GM18508 (cell line): ENCODE results near the gene KMT5B.

Experiments used
- ATAC-seq: cut with Tn5 transposase; IDR thresholded peaks from one replicate; pipeline ENCODE4 v1.9.1; 2021; ENCODE audit warnings: moderate number of reproducible peaks; ENCODE audit not compliant: insufficient read depth, unreplicated experiment

KMT5B gene

DNA sequence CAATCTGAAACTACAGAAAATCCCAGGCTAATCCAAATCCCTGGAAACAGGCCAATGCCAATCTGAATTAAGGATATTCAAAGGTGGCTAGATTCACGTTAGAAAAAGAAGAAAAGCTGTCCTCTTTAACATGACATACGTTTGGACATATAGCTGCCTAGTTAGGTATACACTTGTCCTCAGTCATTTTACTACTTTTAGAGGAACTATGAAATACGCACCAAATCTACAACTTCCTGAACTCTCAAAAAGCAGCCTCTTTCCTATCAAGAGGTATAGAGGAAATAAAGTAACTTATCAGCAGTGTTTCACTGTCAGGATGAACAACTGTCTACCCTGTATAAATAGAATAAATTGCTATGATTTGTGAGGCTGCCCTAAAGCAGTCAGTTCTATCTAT lies 24.0 kb downstream of the KMT5B start:
- ATAC-seq, result no peak

DNA sequence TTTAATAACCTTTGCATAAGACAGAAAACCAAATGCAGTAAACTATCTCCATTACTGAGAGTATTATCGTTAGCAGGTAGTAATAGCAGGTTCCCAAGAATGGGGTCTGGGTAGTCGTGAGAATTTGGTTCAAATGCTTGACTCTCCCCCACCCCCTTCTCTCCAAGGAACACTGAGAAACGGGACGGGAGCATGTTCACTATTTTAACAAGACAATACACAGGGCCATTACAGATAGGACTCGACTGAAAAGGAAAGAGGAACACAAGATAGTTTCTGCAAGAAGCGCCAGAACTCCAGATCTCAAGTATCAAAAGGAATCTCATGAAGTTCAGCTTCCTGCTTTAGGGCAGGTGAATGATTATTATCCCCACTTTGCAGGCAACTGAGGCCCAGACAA lies 27.0 kb downstream of the KMT5B start:
- no peak for ATAC-seq

DNA sequence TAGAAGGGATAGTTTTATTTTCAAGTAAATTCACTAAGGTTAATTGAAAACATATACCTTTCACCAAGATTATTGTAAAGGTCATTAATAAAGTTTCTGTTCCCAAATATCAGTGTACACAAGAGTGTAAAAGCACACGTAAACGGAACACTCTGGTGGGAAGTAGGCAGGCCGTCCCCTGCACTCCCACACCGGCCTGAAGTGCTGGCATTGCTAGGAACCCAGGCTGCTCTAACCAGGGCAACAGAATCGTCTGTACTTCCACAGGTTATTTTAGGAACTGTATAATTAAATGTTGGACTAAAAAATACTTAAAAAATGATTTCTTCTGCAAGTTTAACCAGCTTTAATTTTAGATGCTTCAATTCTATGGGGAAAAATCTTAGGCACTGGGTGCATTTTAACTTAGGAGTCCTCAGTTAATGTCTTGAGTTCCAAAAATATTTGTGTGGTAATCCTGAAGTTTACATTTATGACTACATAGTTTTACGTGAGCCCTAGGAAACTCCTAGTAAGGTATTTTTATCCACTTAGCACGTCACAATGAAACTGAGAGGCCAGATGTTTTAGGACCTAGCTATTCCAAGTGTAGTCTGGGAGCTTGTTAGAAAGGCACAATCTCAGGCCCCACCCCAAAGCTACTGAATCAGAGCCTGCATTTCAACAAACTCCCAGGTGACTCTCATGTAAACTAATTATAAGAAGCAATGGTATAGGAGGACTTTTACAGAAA lies 31.2 kb downstream of the KMT5B start:
- ATAC-seq, result no peak

DNA sequence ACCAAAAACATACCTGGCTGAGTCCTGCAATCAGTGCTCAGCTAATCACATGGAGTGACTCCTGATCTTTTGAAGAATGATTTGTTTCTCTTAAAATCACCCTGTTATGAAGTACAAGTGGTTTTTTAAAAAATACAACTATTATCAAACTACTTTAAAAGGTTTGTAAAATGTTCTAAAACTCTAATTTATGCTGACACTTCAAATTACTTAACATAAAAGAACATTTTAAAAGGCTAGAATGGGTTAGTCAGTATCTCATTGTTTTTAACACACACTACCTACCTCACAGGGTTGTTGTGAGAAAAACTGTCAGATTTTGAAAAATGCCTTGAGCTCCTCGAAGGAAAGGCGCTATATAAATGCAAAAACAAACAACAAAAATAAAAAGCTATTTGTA lies 33.2 kb downstream of the KMT5B start:
- no peak for ATAC-seq

DNA sequence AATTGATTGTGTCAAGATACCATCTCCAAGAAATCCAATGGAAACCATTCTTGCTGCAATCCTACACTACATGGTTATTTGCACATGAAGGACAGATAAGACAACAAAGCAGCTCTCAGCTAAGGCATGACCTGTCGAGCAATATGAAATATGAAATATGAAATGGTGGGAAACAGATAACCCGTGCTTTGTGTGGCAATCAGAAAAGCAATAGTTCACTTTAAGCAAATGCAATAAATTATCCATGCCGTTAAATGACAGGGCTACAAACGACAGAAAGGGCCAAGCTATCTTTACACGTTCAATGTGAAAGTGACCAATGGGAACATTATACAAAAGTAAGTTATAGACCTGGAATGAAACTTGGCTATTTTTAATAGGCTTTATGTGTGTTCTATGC lies 35.2 kb downstream of the KMT5B start:
- no peak for ATAC-seq

DNA sequence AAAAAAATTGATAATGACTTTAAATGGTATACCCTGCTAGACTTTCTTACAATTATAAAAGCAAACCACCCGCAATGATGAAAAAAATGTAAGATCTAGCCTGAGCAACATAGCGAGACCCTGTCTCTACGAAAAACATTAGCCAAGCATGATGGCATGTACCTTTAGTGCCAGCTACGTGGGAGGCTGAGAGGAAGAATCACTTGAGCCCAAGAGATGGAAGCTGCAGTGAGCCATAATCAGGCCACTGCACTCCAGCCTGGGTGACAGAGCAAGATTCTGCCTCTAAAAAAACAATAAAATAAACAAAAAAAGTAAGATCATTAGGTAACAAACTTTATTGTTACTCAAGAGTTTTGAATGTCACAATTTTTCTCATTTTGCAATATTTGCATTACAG lies 39.2 kb downstream of the KMT5B start:
- ATAC-seq, result no peak

DNA sequence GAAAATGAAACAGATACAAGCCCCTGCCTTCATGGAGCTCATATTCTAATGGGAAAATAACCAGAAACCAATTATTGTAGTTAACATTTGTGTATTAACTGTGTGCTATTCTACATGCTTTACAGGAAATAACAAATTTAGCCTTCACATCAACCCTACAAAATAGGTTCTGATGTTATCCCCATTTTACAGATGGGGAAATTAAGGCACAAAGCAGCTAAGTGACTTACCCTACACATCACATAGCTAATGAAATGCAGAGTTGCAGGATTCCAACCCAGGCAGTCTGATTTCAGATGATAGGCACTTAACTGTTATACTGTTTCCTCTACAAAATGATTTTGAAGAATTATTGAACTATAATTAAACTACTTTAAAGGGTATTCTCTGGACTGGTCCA lies 43.7 kb downstream of the KMT5B start:
- no peak for ATAC-seq

DNA sequence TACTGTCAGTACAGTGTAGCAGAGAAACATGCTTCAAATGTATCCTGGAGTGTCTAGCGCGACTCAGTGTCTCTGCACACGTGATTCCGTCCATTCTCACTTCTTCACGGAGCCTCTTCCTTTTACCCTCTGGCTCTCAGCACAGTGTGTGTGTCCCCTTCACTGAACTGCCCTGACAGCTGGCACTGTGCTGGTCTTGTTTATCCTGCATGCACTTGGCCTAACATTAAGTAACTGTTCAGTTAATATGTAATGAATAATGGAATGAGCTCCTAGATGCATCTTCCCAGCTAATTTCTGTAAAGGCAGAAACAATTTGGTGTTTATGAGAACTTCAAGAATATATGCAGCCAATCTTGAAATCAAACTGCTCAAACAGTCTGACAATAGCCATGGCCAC lies 44.4 kb downstream of the KMT5B start:
- no peak for ATAC-seq

DNA sequence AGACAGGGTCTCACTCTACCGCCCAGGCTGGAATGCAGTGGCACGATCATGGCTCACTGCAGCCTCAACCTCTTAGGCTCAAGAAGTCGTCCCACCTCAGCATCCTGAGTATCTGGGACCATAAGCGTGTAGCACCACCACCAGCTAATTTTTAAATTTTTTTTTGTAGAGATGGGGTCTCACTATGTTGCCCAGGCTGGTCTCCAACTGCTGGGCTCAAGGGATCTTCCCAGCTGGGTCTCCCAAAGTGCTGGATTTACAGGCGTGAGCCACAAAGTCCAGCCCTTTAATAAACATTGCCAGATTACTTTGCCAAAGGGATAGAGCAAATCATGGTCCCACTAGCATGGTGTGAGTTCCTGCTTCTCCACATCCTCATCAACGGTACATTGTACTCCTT lies 45.6 kb downstream of the KMT5B start:
- no peak for ATAC-seq

DNA sequence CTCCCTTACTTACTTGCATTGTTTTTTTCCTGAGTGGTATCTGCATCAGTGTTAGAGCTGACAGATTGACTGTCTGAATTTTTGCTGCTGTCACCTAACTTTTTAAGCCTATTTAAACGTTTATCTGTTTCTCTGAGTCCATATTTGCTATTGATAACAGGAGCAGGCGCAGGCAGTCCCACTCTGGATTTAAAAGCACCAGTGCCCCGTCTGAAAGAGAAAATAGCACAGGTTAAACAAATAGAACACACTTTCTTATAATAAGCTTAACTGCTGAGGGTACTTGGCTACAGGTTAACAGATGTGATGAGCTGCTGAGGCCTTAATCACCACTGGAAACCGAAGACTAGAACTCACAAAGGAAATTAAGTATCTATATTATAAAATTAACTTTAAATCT lies 46.1 kb downstream of the KMT5B start:
- ATAC-seq, result no peak

DNA sequence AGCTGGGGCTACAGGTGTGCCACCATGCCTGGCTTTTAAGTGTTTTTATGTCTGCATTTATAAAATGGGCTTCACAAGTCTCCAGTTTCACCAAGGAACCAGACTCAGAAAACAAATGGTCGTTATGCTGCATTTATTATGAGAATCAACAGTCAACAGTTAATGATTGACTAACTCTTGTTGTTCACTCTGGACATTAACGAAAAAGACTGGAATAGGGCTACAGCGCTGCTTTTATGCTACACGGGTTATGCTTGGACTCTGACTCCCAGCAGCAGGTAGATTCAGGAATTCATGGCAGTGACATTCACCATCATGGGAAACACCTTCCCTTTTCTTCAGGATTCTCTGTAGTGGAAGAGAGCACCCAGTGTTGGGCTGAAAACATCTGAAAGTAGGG lies 47.5 kb downstream of the KMT5B start:
- no peak for ATAC-seq

DNA sequence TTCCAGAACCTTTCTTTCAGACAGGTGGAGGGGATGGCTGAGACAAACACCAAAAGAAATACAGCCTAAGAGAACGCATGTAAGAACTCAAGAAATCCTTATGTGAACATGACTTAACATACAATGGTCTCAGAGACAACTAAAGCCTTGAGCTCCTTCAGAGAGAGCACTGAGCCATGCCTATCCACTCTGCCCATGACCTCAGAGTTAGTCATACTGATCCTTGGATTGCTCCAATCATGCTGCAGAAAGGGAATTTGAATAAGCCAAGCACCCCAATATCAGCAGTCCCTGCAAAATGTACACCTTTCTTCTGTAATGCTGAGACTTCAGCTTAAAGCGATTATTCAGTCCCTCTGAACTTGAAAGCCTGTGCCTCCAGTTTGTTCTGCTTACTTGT lies 48.7 kb downstream of the KMT5B start:
- no peak for ATAC-seq

DNA sequence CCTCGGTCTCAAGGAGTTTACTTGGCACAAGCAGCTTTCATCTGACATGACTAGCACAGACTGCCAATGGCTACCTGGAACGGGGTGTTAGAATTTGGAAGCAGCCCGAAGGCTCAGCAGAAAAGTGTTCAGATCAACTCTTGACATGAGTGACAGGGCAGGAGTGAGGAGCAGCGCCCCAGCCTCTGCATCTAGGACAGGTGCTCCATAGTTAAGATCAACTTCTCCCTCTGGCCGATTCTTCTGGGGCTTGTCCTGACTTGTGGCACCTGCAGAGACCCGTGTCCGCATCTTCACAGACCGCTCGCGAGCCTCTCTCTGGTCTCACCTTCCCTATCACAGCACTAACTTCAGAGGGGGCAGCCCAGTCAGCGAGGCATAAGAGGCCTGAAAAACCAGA lies 49.4 kb downstream of the KMT5B start:
- no peak for ATAC-seq

DNA sequence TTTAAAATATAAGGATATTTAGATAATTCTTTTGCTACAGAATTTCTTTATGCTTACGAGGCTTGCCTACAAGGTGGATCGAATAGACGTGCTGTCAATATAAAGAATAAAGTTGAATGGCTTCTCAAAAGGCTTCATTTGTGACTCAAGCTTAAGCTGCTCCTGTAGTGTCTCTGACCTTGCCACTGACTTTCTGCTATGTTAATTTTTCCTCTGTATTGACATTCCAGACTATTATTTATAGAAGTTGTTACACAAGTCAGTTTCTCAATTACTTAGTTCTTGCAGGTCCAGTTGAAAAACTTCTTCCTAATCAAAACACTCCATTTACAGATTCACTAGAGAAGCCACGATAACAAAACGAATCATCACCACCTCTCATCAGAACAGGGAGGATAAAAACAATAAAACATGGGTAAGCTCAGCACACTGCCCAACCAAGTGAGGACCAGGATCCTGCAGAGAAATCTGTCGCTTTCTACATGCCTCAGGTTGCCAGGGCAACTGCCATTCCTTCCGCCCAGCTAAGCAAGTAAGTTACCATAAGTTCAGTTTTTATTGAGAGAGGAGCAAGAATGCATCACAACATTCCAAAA lies 52.9 kb downstream of the KMT5B start:
- ATAC-seq, result no peak

DNA sequence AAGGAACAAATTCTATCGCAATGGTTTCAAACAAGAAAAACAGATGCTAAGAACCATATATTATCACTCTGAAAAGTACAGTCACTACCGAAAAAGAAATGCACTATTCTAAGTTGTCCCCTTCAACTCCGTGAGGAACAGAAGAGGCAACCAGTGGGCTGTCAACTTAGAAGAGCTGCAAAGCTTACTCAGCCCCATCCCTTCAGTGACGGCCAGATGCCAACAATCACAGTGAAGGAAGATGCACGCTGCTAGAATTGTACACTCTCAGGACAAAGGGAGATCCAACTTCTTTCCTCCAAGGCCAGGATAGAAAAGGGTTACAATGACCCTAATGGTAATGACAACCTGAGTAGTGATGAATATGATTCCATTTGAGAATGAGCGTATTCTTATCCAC lies 53.4 kb downstream of the KMT5B start:
- ATAC-seq, result no peak

DNA sequence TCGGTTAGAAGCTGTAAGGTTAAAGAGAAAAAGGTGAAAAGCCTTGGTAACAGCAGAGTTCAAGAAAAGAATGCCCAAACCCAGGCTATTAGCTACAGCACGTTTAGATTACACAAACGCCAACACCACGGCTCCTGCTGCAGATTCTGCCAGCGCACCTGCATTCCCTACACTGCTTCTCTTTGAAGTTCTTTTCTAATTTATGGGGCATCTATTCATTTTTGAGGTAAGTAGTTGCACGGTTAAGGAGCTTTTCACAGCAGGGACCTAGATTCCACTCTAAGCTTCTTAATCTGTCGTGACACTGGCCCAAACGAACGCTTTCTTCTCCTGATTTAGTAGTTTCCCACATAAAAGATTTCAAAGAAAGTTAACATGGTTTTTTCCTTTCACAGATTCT lies 53.9 kb downstream of the KMT5B start:
- ATAC-seq, result no peak

DNA sequence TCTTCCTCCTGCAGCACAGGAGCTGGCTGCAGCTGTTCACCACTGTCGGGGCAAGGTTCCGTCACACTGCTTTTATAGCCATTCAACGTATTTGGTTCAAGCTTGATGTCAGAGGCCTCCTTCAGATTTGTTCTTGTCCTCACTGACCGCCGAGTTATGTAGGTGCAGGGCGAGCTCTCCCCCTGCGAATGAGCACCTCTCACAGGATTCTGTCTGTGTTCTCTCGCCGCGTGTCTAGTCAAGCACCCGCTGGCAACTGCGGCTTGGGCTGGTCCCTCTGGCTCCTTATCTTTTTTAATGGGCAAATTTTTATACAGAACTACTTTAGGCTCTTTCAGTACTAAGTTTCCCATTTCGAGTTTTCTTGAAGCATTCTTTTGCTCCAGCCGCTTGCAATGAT lies 54.5 kb downstream of the KMT5B start:
- ATAC-seq, result no peak

DNA sequence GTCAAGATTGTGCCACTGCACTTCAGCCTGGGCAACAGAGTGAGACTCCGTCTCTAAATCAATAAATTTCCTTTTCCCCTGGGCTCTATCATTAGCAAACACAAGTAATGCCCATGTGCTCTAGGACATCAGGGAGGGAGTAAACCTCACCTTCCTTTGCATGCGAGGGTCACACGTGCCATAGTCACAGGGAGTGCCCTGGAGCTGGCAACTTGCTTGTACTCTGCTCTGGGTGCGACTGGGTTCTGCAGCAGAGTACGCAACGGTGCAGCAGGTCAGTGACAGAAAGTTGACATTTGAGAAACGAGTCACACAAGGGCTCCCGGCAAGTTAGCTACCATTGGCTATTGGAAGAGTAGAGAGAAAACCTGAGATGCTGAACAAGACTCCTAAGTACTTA lies 59.4 kb downstream of the KMT5B start:
- no peak for ATAC-seq

DNA sequence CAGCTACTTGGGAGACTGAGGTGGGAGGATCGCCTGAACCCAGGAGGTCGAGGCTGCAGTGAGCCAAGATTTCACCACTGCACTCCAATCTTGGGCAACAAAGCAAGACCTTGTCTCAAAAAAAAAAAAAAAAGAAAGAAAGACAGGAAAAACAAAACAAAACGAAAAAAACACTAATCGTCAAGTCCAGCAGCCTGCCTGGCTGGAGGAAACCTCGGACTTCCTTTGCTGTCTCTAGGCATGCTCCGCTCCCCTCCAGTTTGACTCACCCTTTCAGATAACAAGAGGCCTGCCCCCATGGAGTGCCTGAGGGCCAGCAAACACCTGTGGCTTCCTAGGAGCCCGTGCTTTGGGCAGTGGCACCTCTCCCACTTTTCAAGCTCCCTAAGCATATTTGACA lies 63.1 kb downstream of the KMT5B start:
- ATAC-seq, result no peak

DNA sequence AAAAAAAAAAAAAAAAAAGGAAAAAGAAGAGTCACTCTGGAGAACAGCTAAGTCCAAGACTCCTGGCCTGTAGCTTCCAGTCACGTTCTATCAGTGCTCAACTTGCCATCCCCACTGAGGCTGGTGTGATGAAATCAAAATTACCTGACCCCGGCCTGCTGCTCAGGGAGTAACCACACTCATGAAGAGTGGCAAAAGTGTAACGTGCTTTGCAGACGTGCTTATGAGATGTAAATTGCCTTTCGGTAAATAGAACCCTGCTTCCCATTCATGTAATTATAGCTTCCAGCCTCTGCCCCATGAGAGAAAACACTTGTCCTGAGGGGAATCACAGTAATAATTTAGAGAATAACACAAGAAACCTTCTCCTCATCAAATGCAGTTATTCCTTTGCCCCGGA lies 63.7 kb downstream of the KMT5B start:
- no peak for ATAC-seq

DNA sequence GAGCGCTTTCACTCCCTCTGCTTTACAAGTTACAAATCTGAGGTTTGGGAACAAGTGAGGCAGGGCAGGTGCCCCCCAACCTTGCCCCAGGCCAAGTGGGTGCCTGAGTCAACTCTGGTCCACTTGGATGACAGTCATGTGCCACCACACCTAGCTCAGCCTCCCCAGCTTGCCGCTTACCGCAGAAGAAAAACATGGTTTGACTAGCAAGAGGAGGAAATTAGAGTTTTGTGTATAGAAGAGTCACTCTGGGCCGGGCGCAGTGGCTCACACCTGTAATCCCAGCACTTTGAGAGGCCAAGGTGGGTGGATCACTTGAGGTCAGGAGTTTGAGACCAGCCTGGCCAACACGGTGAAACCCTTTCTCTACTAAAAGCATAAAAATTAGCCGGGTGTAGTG lies 64.2 kb downstream of the KMT5B start:
- ATAC-seq, result no peak

DNA sequence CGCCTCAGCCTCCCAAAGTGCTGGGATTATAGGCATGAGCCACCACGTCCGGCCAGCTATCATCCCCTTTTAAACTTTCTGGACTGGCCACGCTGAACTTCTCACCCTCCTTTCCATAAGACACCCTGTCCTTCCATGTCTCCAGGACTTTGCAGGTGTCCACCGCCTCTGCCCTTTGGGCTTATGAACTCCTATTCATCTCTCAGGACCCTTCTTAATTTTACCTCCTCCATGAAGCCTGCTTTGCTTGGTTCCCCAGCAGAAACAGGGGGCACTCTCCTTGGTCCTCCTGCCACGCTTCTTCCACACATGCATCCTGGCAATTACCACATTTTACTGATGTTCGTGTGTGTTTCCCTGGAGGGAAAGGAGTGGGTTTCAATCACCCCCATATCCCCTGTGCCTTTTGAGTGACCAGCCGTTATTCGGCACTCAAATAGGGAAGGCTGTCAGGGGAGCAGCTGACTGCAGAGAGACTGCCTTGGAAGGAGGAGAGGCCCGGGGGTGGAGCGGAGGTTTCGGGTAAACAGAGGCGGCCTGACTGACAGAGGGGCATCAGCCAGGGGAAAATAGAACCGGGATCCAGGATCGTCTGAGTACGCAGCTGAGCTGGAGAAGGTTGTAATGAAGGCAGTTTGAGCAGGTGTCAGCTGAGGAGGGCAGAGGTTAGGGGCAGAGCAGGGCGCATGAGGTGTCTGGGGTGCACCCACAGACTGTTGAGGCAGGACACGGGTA lies 64.9 kb downstream of the KMT5B start:
- ATAC-seq, result no peak
